Central memory CD8-positive, alpha-beta T cell (primary cell): ENCODE data around the gene MYO1C.
A peak's percentile ranks its signal among the peaks of the same experiment; 100 is the strongest.

Source experiments
- ATAC-seq: fragments of 150-1000 bp; cut with Tn5 transposase; replicated peaks from 2 replicates; pipeline ENCODE4 v1.10.0; 2022; ENCODE audit warnings: mild to moderate bottlenecking, moderate FRiP score, moderate number of reproducible peaks; ENCODE audit not compliant: poor library complexity, severe bottlenecking; ENCODE audit errors: extremely low read depth
- DNase-seq, 2 donors: peaks; one replicate each; pipeline ENCODE4 v3.0.0; 2021; ENCODE audit warnings: low spot score in 2 of 2
- H3K27ac Mint-ChIP-seq: one replicate; pipeline ENCODE4 v1.8.0; 2022; ENCODE audit warnings: low read depth, mild to moderate bottlenecking, moderate library complexity, mixed read lengths
- H3K27me3 Mint-ChIP-seq: one replicate; pipeline ENCODE4 v1.8.0; 2022; ENCODE audit warnings: mixed read lengths
- H3K36me3 Mint-ChIP-seq: one replicate; pipeline ENCODE4 v1.8.0; 2022; ENCODE audit warnings: mild to moderate bottlenecking, moderate library complexity, mixed read lengths; ENCODE audit not compliant: insufficient read depth
- H3K4me1 Mint-ChIP-seq: one replicate; pipeline ENCODE4 v1.8.0; 2022; ENCODE audit warnings: mixed read lengths
- H3K4me3 Mint-ChIP-seq: one replicate; pipeline ENCODE4 v1.8.0; 2022; ENCODE audit warnings: mild to moderate bottlenecking, moderate library complexity, mixed read lengths
- H3K9me3 Mint-ChIP-seq: one replicate; pipeline ENCODE4 v1.8.0; 2022; ENCODE audit warnings: mixed read lengths

MYO1C gene

GRCh38 chr17:1498869-1499268 is 6.4 kb upstream of the MYO1C start:
- Mint-ChIP-seq H3K36me3 (peaks cover 30% of the 10 kb centered on the region), H3K27me3 (no peaks in the 10 kb centered on the region), H3K4me3 (no peak overlapping the region), H3K9me3 (no peaks in the 10 kb centered on the region), H3K27ac (no peak overlapping the region), H3K4me1 (no peaks in the 10 kb centered on the region)
- DNase-seq (no peak), ATAC-seq (no peak)

- DNase-seq, result no peak
- no peaks in the 10 kb centered on the region for H3K9me3 Mint-ChIP-seq
- no peak overlapping the region for H3K27ac Mint-ChIP-seq
- no peak overlapping the region for H3K4me3 Mint-ChIP-seq
- no peaks in the 10 kb centered on the region for H3K27me3 Mint-ChIP-seq
- ATAC-seq, result no peak
- H3K36me3 Mint-ChIP-seq, result peaks cover 28% of the 10 kb centered on the region
- no peaks in the 10 kb centered on the region for H3K4me1 Mint-ChIP-seq
Measured at GRCh38 chr17:1498233-1498632, 5.7 kb upstream of the MYO1C start.

GRCh38 chr17:1497831-1498230 is 5.3 kb upstream of the MYO1C start:
- Mint-ChIP-seq H3K27me3 (no peaks in the 10 kb centered on the region), H3K27ac (no peak overlapping the region), H3K36me3 (peaks cover 28% of the 10 kb centered on the region), H3K4me3 (no peak overlapping the region), H3K4me1 (no peaks in the 10 kb centered on the region), H3K9me3 (no peaks in the 10 kb centered on the region)
- ATAC-seq, result no peak
- DNase-seq, result no peak

GRCh38 chr17:1496869-1497268 is 4.4 kb upstream of the MYO1C start:
- Mint-ChIP-seq H3K36me3 (peaks cover 31% of the 10 kb centered on the region), H3K27ac (no peak overlapping the region), H3K27me3 (no peaks in the 10 kb centered on the region), H3K9me3 (no peaks in the 10 kb centered on the region), H3K4me3 (no peak overlapping the region), H3K4me1 (peaks cover 4% of the 10 kb centered on the region)
- ATAC-seq (no peak), DNase-seq (no peak)

- ATAC-seq, result no peak
- Mint-ChIP-seq H3K4me3 (no peak overlapping the region), H3K4me1 (peaks cover 13% of the 10 kb centered on the region), H3K27me3 (no peaks in the 10 kb centered on the region), H3K36me3 (peaks cover 29% of the 10 kb centered on the region), H3K27ac (no peak overlapping the region), H3K9me3 (no peaks in the 10 kb centered on the region)
- DNase-seq, result no peak
Measured at GRCh38 chr17:1495265-1495989, 2.9 kb upstream of the MYO1C start.

GRCh38 chr17:1494736-1495253 is 2.3 kb upstream of the MYO1C start:
- H3K9me3 Mint-ChIP-seq, result no peaks in the 10 kb centered on the region
- H3K4me1 Mint-ChIP-seq, result peaks cover 16% of the 10 kb centered on the region
- ATAC-seq (no peak), DNase-seq (no peak)
- peaks cover 26% of the 10 kb centered on the region for H3K36me3 Mint-ChIP-seq
- no peak overlapping the region for H3K27ac Mint-ChIP-seq
- H3K27me3 Mint-ChIP-seq, result no peaks in the 10 kb centered on the region
- H3K4me3 Mint-ChIP-seq, result no peak overlapping the region

GRCh38 chr17:1494203-1494602 is 1.7 kb upstream of the MYO1C start:
- H3K9me3 Mint-ChIP-seq, result no peaks in the 10 kb centered on the region
- H3K27me3 Mint-ChIP-seq, result no peaks in the 10 kb centered on the region
- H3K4me1 Mint-ChIP-seq, result peaks cover 16% of the 10 kb centered on the region
- no peak for DNase-seq
- H3K4me3 Mint-ChIP-seq, result no peak overlapping the region
- no peak for ATAC-seq
- H3K27ac Mint-ChIP-seq, result no peak overlapping the region
- H3K36me3 Mint-ChIP-seq, result peaks cover 24% of the 10 kb centered on the region

- Mint-ChIP-seq H3K36me3 (peaks cover 27% of the 10 kb centered on the region), H3K9me3 (no peaks in the 10 kb centered on the region), H3K4me1 (peaks cover 22% of the 10 kb centered on the region), H3K4me3 (peak overlapping the region; percentile 86), H3K27me3 (no peaks in the 10 kb centered on the region), H3K27ac (no peak overlapping the region)
- no peak for DNase-seq
- ATAC-seq, result no peak
Measured at GRCh38 chr17:1493291-1493980, 950 bp upstream of the MYO1C start.

GRCh38 chr17:1491443-1492248 is 840 bp downstream of the MYO1C start:
- H3K27ac Mint-ChIP-seq, result peak overlapping the region; percentile 65
- H3K36me3 Mint-ChIP-seq, result peaks cover 33% of the 10 kb centered on the region
- no peaks in the 10 kb centered on the region for H3K9me3 Mint-ChIP-seq
- no peaks in the 10 kb centered on the region for H3K27me3 Mint-ChIP-seq
- peaks cover 30% of the 10 kb centered on the region for H3K4me1 Mint-ChIP-seq
- H3K4me3 Mint-ChIP-seq, result peak overlapping the region; percentile 86
- DNase-seq, result no peak
- ATAC-seq, result peak; percentile 38

GRCh38 chr17:1490643-1491442 is 1.6 kb downstream of the MYO1C start:
- peak overlapping the region; percentile 46 for H3K27ac Mint-ChIP-seq
- no peaks in the 10 kb centered on the region for H3K9me3 Mint-ChIP-seq
- ATAC-seq (peak; percentile 55), DNase-seq (no peak)
- no peaks in the 10 kb centered on the region for H3K27me3 Mint-ChIP-seq
- peaks cover 31% of the 10 kb centered on the region for H3K4me1 Mint-ChIP-seq
- H3K36me3 Mint-ChIP-seq, result peaks cover 32% of the 10 kb centered on the region
- peak overlapping the region; percentile 40 for H3K4me3 Mint-ChIP-seq

- peaks cover 29% of the 10 kb centered on the region for H3K36me3 Mint-ChIP-seq
- no peak overlapping the region for H3K27ac Mint-ChIP-seq
- DNase-seq (no peak), ATAC-seq (no peak)
- no peaks in the 10 kb centered on the region for H3K27me3 Mint-ChIP-seq
- H3K4me3 Mint-ChIP-seq, result peak overlapping the region; percentile 87
- H3K9me3 Mint-ChIP-seq, result no peaks in the 10 kb centered on the region
- H3K4me1 Mint-ChIP-seq, result peaks cover 39% of the 10 kb centered on the region
Measured at GRCh38 chr17:1488826-1489270, 3.6 kb downstream of the MYO1C start.
